ENCODE data around the gene SWAP70.
"Not testable (repeated sequence)": the region's sequence is repeated elsewhere in the genome, so short reads cannot be mapped to it uniquely, and the experiment has no call there.

The SWAP70 gene

GRCh38 chr11:9687711-9688477 lies 24.0 kb downstream of the SWAP70 start:
- no peak overlapping the region for H3K4me3 ChIP-seq (replicated peaks; ENCODE audit: low read depth, low read length)
- DNase-seq (ENCODE audit: extremely low read depth, low read depth): no peak
- TF ChIP-seq, protein P1, sequence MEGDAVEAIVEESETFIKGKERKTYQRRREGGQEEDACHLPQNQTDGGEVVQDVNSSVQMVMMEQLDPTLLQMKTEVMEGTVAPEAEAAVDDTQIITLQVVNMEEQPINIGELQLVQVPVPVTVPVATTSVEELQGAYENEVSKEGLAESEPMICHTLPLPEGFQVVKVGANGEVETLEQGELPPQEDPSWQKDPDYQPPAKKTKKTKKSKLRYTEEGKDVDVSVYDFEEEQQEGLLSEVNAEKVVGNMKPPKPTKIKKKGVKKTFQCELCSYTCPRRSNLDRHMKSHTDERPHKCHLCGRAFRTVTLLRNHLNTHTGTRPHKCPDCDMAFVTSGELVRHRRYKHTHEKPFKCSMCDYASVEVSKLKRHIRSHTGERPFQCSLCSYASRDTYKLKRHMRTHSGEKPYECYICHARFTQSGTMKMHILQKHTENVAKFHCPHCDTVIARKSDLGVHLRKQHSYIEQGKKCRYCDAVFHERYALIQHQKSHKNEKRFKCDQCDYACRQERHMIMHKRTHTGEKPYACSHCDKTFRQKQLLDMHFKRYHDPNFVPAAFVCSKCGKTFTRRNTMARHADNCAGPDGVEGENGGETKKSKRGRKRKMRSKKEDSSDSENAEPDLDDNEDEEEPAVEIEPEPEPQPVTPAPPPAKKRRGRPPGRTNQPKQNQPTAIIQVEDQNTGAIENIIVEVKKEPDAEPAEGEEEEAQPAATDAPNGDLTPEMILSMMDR (IDR thresholded peaks at IDR 0.05; ENCODE audit: low read depth, low read length, missing control alignments): no peak

DNA sequence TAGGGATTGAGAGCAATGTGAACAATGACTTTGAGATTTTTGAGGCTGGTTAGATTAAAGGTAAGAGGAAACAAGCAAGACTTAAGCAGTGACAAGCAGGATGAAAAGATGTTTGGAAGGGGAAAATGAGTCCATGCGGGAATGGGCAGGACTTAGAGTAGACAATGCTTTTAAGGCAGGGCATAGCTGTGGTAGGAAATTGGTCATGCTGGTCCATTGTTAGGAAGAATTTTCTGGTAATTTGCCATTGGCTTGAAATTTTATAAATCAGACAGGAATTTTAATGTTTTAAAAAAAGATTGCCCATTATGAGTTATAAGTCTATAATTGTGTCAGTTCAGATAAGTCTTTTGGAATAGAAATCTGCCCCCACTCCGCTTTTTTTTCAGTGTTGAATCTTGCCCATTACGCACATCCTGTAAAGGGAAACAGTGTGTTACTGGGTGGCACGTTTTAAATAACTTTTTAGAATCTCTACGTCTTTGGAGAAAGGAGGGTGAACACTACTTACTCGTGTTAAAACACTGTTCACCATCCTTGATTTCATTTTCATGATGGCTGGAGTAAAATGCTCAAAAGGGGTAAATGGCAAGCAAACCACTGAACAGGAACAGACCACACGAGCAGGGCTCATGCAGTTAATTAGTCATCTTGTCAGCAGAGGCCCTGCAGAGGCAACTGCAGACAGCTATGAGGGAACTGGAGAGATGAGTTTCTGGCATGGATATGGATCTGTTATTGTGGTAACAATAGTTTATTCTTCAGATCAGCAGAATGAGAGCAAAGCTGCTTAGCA lies 25.0 kb downstream of the SWAP70 start:
- DNase-seq (ENCODE audit: extremely low read depth, low read depth): no peak
- TF ChIP-seq, protein P1 (IDR thresholded peaks at IDR 0.05; ENCODE audit: low read depth, low read length, missing control alignments): no peak
- H3K4me3 ChIP-seq (replicated peaks; ENCODE audit: low read depth, low read length): no peak overlapping the region

DNA sequence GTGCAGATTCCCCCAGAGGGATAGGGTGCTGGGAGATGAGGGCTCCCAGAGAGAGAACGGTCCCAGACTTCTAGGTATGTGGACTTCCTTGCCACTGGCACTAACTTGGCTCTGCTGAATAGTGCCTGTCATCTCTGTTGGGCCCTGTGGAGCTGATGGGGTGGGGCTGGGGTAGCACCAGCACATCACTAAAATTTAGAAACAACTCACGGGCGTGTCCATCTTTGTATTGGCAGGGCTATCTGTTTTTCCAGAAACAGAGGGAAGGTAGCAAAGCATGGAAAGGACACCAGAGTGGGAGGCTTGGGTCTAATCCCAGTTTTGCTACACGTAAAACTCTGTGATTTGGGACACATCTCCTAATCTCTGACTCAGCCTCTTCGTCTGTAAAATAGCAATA lies 25.8 kb downstream of the SWAP70 start:
- TF ChIP-seq, protein P1 (IDR thresholded peaks at IDR 0.05; ENCODE audit: low read depth, low read length, missing control alignments): no peak
- no peak for DNase-seq (ENCODE audit: extremely low read depth, low read depth)
- no peak overlapping the region for H3K4me3 ChIP-seq (replicated peaks; ENCODE audit: low read depth, low read length)

DNA sequence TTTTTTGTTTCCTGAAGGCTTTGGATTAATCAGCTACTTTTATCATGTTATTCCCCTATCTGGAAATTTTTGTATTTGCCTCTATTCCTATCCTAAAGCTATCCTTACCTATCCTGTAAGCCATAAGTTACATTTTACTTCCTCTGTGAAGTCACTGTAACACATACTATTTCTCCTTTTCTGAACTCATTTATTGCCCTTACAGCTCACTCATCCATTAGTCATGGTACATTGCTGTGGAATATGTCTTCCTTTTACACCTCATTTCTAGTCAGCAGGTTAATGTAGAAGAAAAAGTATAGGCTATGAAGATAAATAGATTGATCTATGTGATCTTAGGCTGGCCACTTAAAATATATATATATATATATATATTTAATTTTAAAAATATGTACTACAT lies 28.0 kb downstream of the SWAP70 start:
- no peak for DNase-seq (ENCODE audit: extremely low read depth, low read depth)
- TF ChIP-seq, protein P1 (IDR thresholded peaks at IDR 0.05; ENCODE audit: low read depth, low read length, missing control alignments): no peak
- H3K4me3 ChIP-seq (replicated peaks; ENCODE audit: low read depth, low read length): no peak overlapping the region

DNA sequence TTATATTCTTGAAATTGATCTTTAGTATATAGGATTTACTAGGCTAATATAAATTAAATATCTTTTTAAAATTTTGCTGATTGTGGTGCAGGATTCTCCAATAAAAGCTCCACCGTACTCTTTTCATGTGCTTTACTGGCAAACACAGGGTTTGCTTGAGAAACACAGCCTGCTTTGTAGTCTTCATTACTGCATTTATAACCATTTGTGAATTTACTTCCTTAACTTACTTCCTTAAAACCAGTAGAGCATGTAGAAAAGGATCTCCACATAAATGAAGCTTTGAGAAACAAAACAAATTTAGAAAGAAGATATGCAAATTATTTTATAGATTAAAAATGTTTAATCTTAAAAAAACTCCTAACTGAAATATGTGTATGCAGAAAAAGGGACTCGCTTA lies 28.8 kb downstream of the SWAP70 start:
- TF ChIP-seq, protein P1 (IDR thresholded peaks at IDR 0.05; ENCODE audit: low read depth, low read length, missing control alignments): no peak
- DNase-seq (ENCODE audit: extremely low read depth, low read depth): no peak
- H3K4me3 ChIP-seq (replicated peaks; ENCODE audit: low read depth, low read length): no peak overlapping the region

GRCh38 chr11:9693801-9694553 lies 30.1 kb downstream of the SWAP70 start:
- TF ChIP-seq, protein P1 (IDR thresholded peaks at IDR 0.05; ENCODE audit: low read depth, low read length, missing control alignments): no peak
- no peak overlapping the region for H3K4me3 ChIP-seq (replicated peaks; ENCODE audit: low read depth, low read length)
- DNase-seq (ENCODE audit: extremely low read depth, low read depth): no peak

GRCh38 chr11:9695228-9695627 lies 31.4 kb downstream of the SWAP70 start:
- DNase-seq (ENCODE audit: extremely low read depth, low read depth); H3K4me3 ChIP-seq (replicated peaks; ENCODE audit: low read depth, low read length): not testable (repeated sequence)
